DOHH2 (cell line): Measurements from ENCODE around the gene ADPRS.

Experiments used
- H3F3A ChIP-seq: fragments of 200-600 bp; sonication (generic), shearing (Covaris generic); 2 replicates; pipeline ENCODE4 v1.6.0; 2016; ENCODE audit warnings: antibody characterized with exemption, mild to moderate bottlenecking; ENCODE audit not compliant: control insufficient read depth, insufficient read depth
- H3K27ac ChIP-seq: fragments of 200-600 bp; sonication (generic); 2 replicates; pipeline ENCODE4 v1.5.1; 2014; ENCODE audit warnings: low read depth, mild to moderate bottlenecking, low read length, moderate library complexity
- H3K27me3 ChIP-seq: fragments of 200-600 bp; sonication (generic); 2 replicates; pipeline ENCODE4 v1.6.1; 2014; ENCODE audit warnings: mild to moderate bottlenecking, low read length, mixed read lengths; ENCODE audit not compliant: control insufficient read depth
- H3K36me3 ChIP-seq: fragments of 200-600 bp; sonication (generic); 2 replicates; pipeline ENCODE4 v1.6.1; 2014; ENCODE audit warnings: mild to moderate bottlenecking, low read length, moderate library complexity, mixed read lengths; ENCODE audit not compliant: control insufficient read depth
- H3K4me1 ChIP-seq: fragments of 200-600 bp; sonication (generic); 2 replicates; pipeline ENCODE4 v1.6.1; 2014; ENCODE audit warnings: mild to moderate bottlenecking, low read length, mixed read lengths; ENCODE audit not compliant: control insufficient read depth
- H3K4me2 ChIP-seq: fragments of 200-600 bp; sonication (generic); 2 replicates; pipeline ENCODE4 v1.6.0; 2014; ENCODE audit warnings: mild to moderate bottlenecking, low read length, moderate library complexity
- H3K4me3 ChIP-seq: fragments of 200-600 bp; sonication (generic); 2 replicates; pipeline ENCODE4 v1.5.1; 2014; ENCODE audit warnings: mild to moderate bottlenecking, low read length, mixed read lengths
- H3K79me2 ChIP-seq: fragments of 200-600 bp; sonication (generic); 2 replicates; pipeline ENCODE4 v1.6.1; 2014; ENCODE audit warnings: mild to moderate bottlenecking, low read length, mixed read lengths; ENCODE audit not compliant: control insufficient read depth
- H3K9me2 ChIP-seq: fragments of 200-600 bp; sonication (generic); replicated peaks from 2 replicates; pipeline ENCODE4 v1.6.1; 2014; ENCODE audit warnings: mild to moderate bottlenecking, low read length, mixed read lengths; ENCODE audit not compliant: control insufficient read depth
- H3K9me3 ChIP-seq: fragments of 200-600 bp; sonication (generic); 2 replicates; pipeline ENCODE4 v1.6.1; 2014; ENCODE audit warnings: antibody characterized with exemption, low read length, mixed read lengths; ENCODE audit not compliant: control insufficient read depth, insufficient read depth
- H4K20me1 ChIP-seq: fragments of 200-600 bp; sonication (generic); 2 replicates; pipeline ENCODE4 v1.6.0; 2014; ENCODE audit warnings: low read depth, mild to moderate bottlenecking, antibody characterized with exemption, low read length, moderate library complexity; ENCODE audit not compliant: control insufficient read depth, insufficient read depth
- CTCF ChIP-seq: fragments of 200-600 bp; sonication (generic); IDR thresholded peaks from one replicate; pipeline ENCODE4 v1.5.1; 2014; ENCODE audit warnings: antibody characterized with exemption, mild to moderate bottlenecking, low read depth, low read length; ENCODE audit not compliant: poor library complexity, severe bottlenecking
- EZH2phosphoT487 ChIP-seq: fragments of 200-600 bp; sonication (generic); IDR thresholded peaks from 2 replicates; pipeline ENCODE4 v1.6.1; 2017; ENCODE audit warnings: borderline replicate concordance, mild to moderate bottlenecking, antibody characterized with exemption, low read length, moderate library complexity, mixed read lengths

The ADPRS gene

GRCh38 chr1:36128126-36128904 lies 39.6 kb downstream of the ADPRS start:
- no peak for TF ChIP-seq EZH2phosphoT487
- no peak for TF ChIP-seq CTCF
- H3K9me3 ChIP-seq = no peaks in the 10 kb centered on the region
- H3K4me2 ChIP-seq = no peak overlapping the region

GRCh38 chr1:36128905-36129206 lies 40.2 kb downstream of the ADPRS start:
- Histone ChIP-seq H3K27ac (no peak overlapping the region), H4K20me1 (no peaks in the 10 kb centered on the region), H3K27me3 (peaks cover 16% of the 10 kb centered on the region), H3K4me2 (no peak overlapping the region), H3K9me2 (no peaks in the 10 kb centered on the region), H3K9me3 (no peaks in the 10 kb centered on the region), H3K36me3 (no peaks in the 10 kb centered on the region), H3K4me3 (no peak overlapping the region), H3F3A (no peaks in the 10 kb centered on the region), H3K79me2 (no peaks in the 10 kb centered on the region), H3K4me1 (no peaks in the 10 kb centered on the region)
- TF ChIP-seq EZH2phosphoT487 (no peak), CTCF (no peak)

More at GRCh38 chr1:36128126-36128904, 39.6 kb downstream of the ADPRS start:
- Histone ChIP-seq H3K36me3 (no peaks in the 10 kb centered on the region), H3K4me3 (no peak overlapping the region), H3K27me3 (peaks cover 22% of the 10 kb centered on the region), H4K20me1 (no peaks in the 10 kb centered on the region), H3K9me2 (no peaks in the 10 kb centered on the region), H3F3A (no peaks in the 10 kb centered on the region), H3K4me1 (peaks cover 5% of the 10 kb centered on the region), H3K27ac (no peak overlapping the region), H3K79me2 (no peaks in the 10 kb centered on the region)

GRCh38 chr1:36132029-36132428 lies 43.3 kb downstream of the ADPRS start:
- H3K79me2 ChIP-seq = no peaks in the 10 kb centered on the region

More at GRCh38 chr1:36132029-36132428, 43.3 kb downstream of the ADPRS start:
- Histone ChIP-seq H3K9me2 (no peaks in the 10 kb centered on the region), H3K4me1 (no peaks in the 10 kb centered on the region), H3K4me3 (no peak overlapping the region), H3K4me2 (no peak overlapping the region), H3K27me3 (no peaks in the 10 kb centered on the region), H3K36me3 (peaks cover 11% of the 10 kb centered on the region; the same call in 1 of the 2 replicates), H4K20me1 (no peaks in the 10 kb centered on the region), H3F3A (no peaks in the 10 kb centered on the region), H3K9me3 (no peaks in the 10 kb centered on the region), H3K27ac (no peak overlapping the region)
- TF ChIP-seq EZH2phosphoT487 (no peak), CTCF (no peak)
